Activated T-helper 1 cell treated with anti-CD3 and anti-CD28 coated beads, Interleukin-12 subunit alpha, Interleukin-12 subunit beta, Interleukin-2, Interleukin-4 antibody, amounts not matched to agents 30 ng/mL and 10 ng/mL and 1 ng/mL, durations not matched to agents 14 hours and 24 hours and 36 hours (primary cell): ENCODE measurements around the gene EMID1. TPM values are rescaled to one million over a fixed set of nuclear protein-coding genes. Genes with fewer than 3 reads are reported as not detected.
A peak's percentile ranks its signal among the peaks of the same experiment; 100 is the strongest.

Experiments used
- DNase-seq: peaks from one replicate; pipeline ENCODE4 v3.0.0; 2021; ENCODE audit warnings: low spot score
- H3K27ac Mint-ChIP-seq: one replicate; pipeline ENCODE4 v1.8.0; 2021; ENCODE audit warnings: mild to moderate bottlenecking, mixed read lengths
- H3K27me3 Mint-ChIP-seq: one replicate; pipeline ENCODE4 v1.8.0; 2022; ENCODE audit warnings: mild to moderate bottlenecking, moderate library complexity, mixed read lengths; ENCODE audit not compliant: insufficient read depth
- H3K36me3 Mint-ChIP-seq: one replicate; pipeline ENCODE4 v1.8.0; 2021; ENCODE audit warnings: low read depth, mixed read lengths
- H3K4me1 Mint-ChIP-seq: one replicate; pipeline ENCODE4 v1.8.0; 2021; ENCODE audit warnings: low read depth, mixed read lengths
- H3K4me3 Mint-ChIP-seq: one replicate; pipeline ENCODE4 v1.8.0; 2021; ENCODE audit warnings: mild to moderate bottlenecking, moderate library complexity, mixed read lengths
- H3K9me3 Mint-ChIP-seq: one replicate; pipeline ENCODE4 v1.8.0; 2021; ENCODE audit warnings: mixed read lengths
- intact Hi-C: fragments of 100-400 bp; cut with micrococcal nuclease; formaldehyde crosslinking; loops from one replicate; pipeline ENCODE4 v1.15.1; 2024
- total RNA-seq: library from RNA; stranded (reverse); gene quantifications from 2 replicates; pipeline ENCODE4 v1.2.3, GENCODE V29; 2022

The EMID1 gene
- total RNA-seq, 1 donor from 2014 or later: not detected

DNA sequence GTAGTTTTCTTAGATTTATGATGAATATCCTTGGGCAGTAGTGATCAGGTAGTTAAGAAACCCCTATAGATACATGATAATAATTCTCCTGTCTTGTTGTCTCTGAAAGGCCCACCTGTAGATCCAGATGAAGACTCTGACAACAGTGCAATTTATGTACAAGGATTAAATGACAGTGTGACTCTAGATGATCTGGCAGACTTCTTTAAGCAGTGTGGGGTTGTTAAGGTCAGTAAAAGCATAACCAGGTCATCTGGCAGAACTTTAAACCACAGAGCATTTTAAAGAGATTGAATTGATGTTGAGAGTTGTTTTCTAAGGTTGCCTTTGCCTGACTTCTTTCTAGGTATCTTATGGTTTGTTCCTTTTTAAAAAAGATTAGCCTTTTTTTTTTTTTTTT, 86.7 kb downstream of the EMID1 start:
- DNase-seq: no peak
- no peak overlapping the region for H3K4me3 Mint-ChIP-seq
- intact Hi-C loops: no loop called here

DNA sequence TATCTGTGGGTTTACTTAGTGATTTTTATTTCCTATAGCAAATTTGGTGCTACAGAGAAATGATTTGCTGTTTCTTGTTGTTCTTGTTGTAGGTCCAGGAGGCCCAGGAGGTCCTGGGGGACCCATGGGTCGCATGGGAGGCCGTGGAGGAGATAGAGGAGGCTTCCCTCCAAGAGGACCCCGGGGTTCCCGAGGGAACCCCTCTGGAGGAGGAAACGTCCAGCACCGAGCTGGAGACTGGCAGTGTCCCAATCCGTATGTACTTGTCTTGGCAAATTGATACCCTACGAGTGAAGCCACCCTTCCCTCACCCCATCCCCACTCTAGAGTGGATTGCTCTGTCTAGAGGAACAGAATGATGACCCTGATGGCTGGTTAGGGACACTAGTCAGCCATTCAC, 92.9 kb downstream of the EMID1 start:
- no peak overlapping the region for H3K4me3 Mint-ChIP-seq
- no peaks in the 10 kb centered on the region for H3K27me3 Mint-ChIP-seq
- intact Hi-C loops: no loop called here
- peaks cover 8% of the 10 kb centered on the region for H3K4me1 Mint-ChIP-seq
- no peak for DNase-seq
- H3K9me3 Mint-ChIP-seq: no peaks in the 10 kb centered on the region
- H3K36me3 Mint-ChIP-seq: peaks cover 56% of the 10 kb centered on the region
- H3K27ac Mint-ChIP-seq: peak overlapping the region; percentile 48

More for the DNA sequence above, 86.7 kb downstream of the EMID1 start:
- no peaks in the 10 kb centered on the region for H3K27me3 Mint-ChIP-seq
- peaks cover 6% of the 10 kb centered on the region for H3K4me1 Mint-ChIP-seq
- H3K27ac Mint-ChIP-seq: no peak overlapping the region
- no peaks in the 10 kb centered on the region for H3K9me3 Mint-ChIP-seq
- peaks cover 72% of the 10 kb centered on the region for H3K36me3 Mint-ChIP-seq

DNA sequence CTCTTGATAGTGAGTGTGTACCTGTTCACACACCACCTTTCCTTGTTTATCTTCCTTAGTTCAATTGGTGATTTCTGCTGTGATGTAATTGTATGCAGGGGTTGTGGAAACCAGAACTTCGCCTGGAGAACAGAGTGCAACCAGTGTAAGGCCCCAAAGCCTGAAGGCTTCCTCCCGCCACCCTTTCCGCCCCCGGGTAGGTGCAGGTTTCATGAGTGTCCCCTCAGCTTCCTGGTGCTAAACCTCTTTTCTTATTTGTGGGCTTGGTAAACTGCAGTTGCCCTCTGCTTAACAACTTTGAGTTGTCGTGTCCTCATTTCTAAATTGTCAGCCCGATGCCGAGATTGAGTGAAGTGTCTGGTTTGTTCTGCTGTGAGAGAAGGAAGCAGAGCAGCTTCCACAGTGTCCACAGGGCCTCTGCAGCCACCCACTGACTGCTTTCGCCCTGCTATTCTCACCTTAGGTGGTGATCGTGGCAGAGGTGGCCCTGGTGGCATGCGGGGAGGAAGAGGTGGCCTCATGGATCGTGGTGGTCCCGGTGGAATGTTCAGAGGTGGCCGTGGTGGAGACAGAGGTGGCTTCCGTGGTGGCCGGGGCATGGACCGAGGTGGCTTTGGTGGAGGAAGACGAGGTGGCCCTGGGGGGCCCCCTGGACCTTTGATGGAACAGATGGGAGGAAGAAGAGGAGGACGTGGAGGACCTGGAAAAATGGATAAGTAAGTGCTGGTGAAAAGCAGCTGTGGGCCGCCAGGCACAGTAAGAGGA, 93.6 kb downstream of the EMID1 start:
- Mint-ChIP-seq H3K4me1 (peaks cover 8% of the 10 kb centered on the region), H3K27ac (no peak overlapping the region), H3K9me3 (no peaks in the 10 kb centered on the region), H3K27me3 (no peaks in the 10 kb centered on the region), H3K36me3 (peaks cover 51% of the 10 kb centered on the region), H3K4me3 (no peak overlapping the region)
- no peak for DNase-seq
- intact Hi-C loops: no loop called here

DNA sequence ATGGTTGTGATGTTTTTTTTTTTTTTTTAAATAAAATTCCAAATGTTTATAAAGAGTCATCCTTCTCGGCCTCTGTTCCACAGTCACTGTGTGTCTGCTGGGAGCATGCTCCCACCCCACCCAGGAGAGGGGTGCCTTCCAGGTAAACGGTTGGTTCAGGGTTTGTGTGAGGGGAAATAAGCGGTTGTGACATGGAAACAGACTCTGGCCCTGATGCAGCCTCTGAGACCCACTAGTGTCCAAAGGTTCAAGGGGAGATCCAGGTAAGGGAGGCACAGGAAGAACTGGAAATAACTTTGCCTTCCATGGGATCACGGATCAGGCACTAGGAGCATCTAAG, 94.7 kb downstream of the EMID1 start:
- Mint-ChIP-seq H3K27ac (no peak overlapping the region), H3K36me3 (peaks cover 43% of the 10 kb centered on the region), H3K4me1 (peaks cover 8% of the 10 kb centered on the region), H3K9me3 (no peaks in the 10 kb centered on the region), H3K4me3 (no peak overlapping the region), H3K27me3 (no peaks in the 10 kb centered on the region)
- DNase-seq: no peak
- intact Hi-C loops: no loop called here

DNA sequence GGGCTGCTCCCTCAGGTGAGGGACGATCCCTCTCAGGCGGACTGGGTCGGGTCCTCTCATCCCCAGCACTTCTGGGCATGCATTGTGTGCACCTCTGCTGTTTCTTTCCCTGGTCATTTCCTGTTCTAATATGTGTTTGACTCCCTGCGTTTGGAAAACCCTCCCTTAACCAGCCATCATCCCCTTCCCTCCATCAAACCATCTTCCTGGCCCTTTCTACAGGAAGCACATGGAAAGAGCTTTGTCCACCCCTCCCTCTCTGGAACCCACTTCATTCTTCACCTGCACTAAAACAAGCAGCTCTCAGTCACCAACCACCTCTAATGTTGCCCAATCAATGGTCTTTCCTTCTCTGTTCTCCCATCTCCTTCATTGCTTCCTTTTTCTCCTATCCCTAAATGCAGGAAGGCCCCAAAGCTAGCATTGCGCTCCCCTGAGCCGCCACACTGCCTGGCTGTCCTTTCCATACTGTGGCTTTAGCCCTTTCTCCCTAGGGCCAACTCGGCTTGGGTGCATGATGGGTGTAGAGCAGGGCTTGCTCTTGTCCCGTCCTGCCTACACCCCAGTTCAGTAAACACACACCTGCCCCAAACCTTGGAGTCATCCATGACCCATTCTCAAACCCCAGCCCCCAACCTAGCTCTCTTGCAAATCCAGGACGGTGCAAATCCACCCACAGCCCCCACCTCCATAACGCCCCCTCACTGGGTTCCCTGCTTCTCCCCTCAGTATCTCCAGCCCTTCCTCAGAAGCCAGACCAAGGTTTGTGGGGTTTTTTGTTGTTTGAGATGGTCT, 95.3 kb downstream of the EMID1 start:
- H3K27me3 Mint-ChIP-seq: no peaks in the 10 kb centered on the region
- no peak overlapping the region for H3K4me3 Mint-ChIP-seq
- intact Hi-C loops: no loop called here
- peaks cover 38% of the 10 kb centered on the region for H3K36me3 Mint-ChIP-seq
- H3K9me3 Mint-ChIP-seq: no peaks in the 10 kb centered on the region
- no peak for DNase-seq
- H3K4me1 Mint-ChIP-seq: peaks cover 8% of the 10 kb centered on the region
- peak overlapping the region; percentile 36 for H3K27ac Mint-ChIP-seq

DNA sequence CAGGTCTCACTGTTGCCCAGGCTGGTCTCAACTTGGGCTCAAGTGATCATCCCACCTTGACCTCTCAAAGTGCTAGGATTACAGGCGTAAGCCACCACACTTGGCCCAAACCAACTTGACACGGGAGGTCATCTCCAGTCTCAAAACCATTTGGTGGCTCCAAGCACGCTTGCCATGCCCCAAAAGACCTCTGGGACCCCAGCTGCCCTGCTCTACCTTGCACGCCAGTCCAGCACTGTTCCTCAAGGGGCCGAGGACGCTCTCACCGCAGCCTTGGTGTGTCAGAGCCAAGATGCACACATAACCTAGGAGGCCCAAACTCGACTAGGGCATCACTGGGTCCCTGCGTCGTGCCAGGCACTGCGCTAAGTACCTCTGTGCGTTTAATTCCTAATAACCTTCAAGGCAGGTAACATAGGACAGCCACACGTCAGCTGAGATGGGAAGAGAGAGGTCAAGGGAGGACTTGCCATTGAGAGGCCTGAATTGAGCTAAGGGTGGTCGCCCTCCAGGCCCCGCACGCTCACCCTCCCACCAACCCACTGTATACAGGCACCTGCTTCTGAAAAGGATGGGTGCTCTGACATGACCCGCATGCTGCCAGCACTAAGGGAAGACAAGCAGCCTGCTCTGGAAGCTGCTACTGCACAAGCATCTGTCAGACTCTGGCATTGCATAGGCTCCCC, 96.2 kb downstream of the EMID1 start:
- Mint-ChIP-seq H3K36me3 (peaks cover 34% of the 10 kb centered on the region), H3K4me1 (peaks cover 8% of the 10 kb centered on the region), H3K27me3 (peaks cover 2% of the 10 kb centered on the region), H3K4me3 (no peak overlapping the region), H3K9me3 (no peaks in the 10 kb centered on the region), H3K27ac (no peak overlapping the region)
- DNase-seq: no peak
- intact Hi-C loops: no loop called here

DNA sequence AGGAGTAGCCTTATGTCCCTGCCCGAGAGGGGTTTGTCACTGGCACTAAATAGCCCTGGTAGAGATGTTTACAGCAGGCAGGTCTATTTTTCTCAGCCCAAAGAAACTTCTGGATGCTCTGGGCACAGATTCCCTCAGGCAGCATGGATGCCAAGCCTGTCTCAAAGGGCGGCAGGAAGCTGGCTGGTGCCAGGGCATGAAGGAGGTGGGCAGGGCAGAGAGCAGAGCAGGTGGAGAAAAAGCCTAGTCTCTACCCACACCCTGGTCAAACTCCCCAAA, 96.6 kb downstream of the EMID1 start:
- H3K27me3 Mint-ChIP-seq: peaks cover 2% of the 10 kb centered on the region
- peaks cover 8% of the 10 kb centered on the region for H3K4me1 Mint-ChIP-seq
- no peak for DNase-seq
- H3K9me3 Mint-ChIP-seq: no peaks in the 10 kb centered on the region
- H3K27ac Mint-ChIP-seq: no peak overlapping the region
- H3K4me3 Mint-ChIP-seq: no peak overlapping the region
- intact Hi-C loops: no loop called here
- peaks cover 30% of the 10 kb centered on the region for H3K36me3 Mint-ChIP-seq

DNA sequence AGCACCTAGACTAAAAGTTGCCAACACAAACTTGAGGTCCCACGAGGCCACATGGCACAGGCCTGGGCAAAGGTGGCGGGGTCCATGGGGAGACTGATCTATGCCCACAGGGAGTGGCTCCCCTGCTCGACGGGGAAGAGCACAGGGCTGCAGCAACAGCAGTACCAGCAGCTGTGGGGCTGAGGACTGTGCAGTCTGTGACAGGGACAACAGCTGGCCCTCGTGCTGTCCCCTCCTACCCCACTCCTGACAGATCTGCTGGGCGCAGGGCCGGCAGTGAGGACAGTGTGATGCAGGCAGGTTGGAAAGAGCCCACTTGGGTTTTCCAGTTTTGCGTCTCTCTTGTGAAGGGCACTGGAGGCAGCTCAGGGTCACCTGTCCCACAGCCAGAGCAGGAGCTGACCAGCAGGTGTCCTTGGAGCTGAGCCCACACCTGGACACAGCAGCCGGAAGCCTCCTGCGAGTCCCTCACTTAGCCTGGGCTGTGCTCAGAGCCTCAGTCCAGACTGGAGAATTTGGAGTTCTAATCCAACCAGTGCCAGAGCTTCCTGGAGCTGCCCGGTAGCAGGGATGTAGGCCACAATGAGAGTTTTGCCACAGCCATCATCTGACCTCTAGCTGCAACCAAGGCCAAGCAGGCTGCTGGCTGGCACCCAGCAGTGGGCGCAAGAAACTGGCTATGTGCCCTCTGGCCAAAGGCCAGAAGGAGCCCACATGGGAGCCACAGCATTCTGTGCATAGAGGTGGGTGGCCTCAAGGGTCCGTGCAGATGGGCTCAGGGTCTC, 97.2 kb downstream of the EMID1 start:
- intact Hi-C loops: no loop called here
- Mint-ChIP-seq H3K9me3 (no peaks in the 10 kb centered on the region), H3K27me3 (peaks cover 2% of the 10 kb centered on the region), H3K4me3 (no peak overlapping the region), H3K4me1 (peaks cover 8% of the 10 kb centered on the region), H3K36me3 (peaks cover 25% of the 10 kb centered on the region), H3K27ac (no peak overlapping the region)
- no peak for DNase-seq

DNA sequence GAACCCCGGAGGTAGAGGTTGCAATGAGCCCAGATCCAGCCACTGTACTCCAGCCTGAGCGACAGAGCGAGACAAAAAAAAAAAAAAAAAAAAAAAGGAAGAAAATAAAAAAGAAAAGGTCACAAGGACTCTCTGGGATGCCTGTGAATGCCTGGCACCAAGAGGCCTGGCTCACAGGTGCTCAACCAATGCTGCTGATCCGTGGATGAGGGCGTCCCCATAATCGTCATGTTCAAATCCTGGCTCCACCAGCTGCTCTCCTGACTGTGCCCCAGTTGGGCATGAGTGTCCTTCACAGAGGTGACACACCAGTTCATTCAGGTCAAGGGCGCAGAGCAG, 100.1 kb downstream of the EMID1 start:
- Mint-ChIP-seq H3K4me1 (no peaks in the 10 kb centered on the region), H3K27me3 (peaks cover 2% of the 10 kb centered on the region), H3K4me3 (peak overlapping the region; percentile 72), H3K9me3 (no peaks in the 10 kb centered on the region), H3K27ac (no peak overlapping the region), H3K36me3 (peaks cover 7% of the 10 kb centered on the region)
- DNase-seq: no peak
- intact Hi-C loops: loop anchor here (2.0 to 5.0 kb wide), 2 partner anchors 35 to 81 kb away; partner anchors contain the start of gene AP1B1

DNA sequence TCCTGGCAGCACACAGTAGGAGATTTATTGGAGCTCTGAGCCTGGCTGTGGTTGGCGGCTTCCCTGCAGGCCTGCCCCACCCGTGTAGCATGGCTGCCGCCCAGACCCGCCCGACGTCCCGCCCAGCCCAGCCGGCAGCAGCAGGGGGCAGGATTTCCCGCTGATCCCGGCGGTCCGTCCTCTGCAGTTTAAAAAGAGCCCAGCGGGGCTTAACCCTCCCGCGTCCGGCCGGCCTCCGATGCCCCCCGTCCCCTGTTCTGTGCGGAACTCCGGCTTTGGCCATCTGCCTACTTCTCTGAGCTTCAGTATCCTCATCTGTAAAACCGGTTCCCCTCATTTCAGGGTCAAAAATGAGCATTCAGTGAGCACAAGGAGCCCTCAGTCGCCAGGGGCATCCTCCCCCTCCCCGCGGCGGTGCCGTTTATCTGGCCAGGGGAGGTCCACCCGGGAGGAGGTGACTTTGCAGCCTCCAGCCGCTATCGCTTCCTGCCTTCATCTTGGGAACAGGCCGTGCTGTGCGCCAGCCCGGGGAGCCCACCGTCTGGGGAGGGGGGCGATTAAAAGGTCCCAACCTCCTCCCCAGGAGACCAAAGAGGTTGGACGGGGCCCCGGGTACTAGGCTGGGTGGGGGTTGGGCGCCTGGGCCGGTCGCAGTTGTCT, 100.6 kb downstream of the EMID1 start, which contains the start of gene GAS2L1:
Gene GAS2L1, plus strand, starts transcription at position 476 of the 660 bp plus-strand sequence. CDS start 1,456 bp downstream, outside the sequence.
- Mint-ChIP-seq H3K9me3 (no peaks in the 10 kb centered on the region), H3K27me3 (peaks cover 4% of the 10 kb centered on the region), H3K4me3 (peak within 1 kb of the TSS; percentile 81), H3K4me1 (no peaks in the 10 kb centered on the region), H3K36me3 (peaks cover 2% of the 10 kb centered on the region), H3K27ac (peak within 1 kb of the TSS; percentile 58)
- DNase-seq: peak; percentile 37
- intact Hi-C loops: loop anchor here (2.0 to 5.0 kb wide), 2 partner anchors 36 to 81 kb away; partner anchors contain the start of gene AP1B1

DNA sequence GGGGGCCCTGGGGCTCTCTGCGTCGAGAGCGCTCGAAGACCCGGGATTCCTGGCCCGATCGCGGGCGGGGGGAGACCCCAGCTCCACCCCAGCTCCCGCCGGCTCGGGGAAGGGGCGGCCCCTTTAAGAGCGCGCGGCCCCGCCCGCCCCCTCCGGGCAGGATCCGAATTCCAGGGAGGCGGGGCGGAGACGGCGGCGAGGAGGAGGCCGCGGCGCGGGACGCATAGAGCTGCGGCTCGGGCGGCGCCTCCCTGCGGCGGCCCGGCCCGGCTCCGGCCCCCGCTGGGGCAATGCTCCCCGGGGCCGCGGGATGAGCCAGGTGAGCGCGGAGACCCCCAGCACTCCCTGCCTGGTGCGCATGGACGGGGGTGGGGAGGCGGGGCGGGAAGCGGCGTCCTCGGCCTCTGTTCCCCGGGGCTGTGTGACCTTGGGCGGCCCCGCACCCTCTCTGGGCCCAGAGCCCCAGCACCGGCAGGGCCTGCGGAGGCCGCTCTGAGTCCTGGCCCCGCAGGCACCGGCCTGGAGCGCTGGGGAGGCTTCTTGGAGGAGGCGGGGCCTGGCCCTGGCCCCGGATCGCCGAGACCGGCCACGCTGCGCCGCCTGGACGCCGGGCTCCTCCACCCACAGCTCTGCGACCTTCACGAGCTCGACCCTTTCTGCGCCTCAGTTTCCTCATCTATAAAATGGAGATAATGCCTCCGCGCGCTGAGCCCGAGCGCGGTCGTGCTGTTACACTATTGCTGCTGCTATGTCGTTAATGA, 101.3 kb downstream of the EMID1 start:
- Mint-ChIP-seq H3K4me1 (no peaks in the 10 kb centered on the region), H3K27ac (peak overlapping the region; percentile 58), H3K4me3 (peak overlapping the region; percentile 81), H3K9me3 (no peaks in the 10 kb centered on the region), H3K36me3 (no peaks in the 10 kb centered on the region), H3K27me3 (peaks cover 5% of the 10 kb centered on the region)
- peak; percentile 39 for DNase-seq
- intact Hi-C loops: loop anchor here (2.0 to 5.0 kb wide), 2 partner anchors 36 to 80 kb away; partner anchors contain the start of gene AP1B1
